ENCODE results near the gene RAD51AP1.

RAD51AP1 gene

GRCh38 chr12:4552191-4552590 is 13.5 kb downstream of the RAD51AP1 start:
- DNase-seq = no peak

GRCh38 chr12:4553943-4554342 is 15.3 kb downstream of the RAD51AP1 start:
- DNase-seq = no peak

GRCh38 chr12:4555804-4556203 is 17.1 kb downstream of the RAD51AP1 start:
- no peak for DNase-seq

- DNase-seq = no peak
These were observed 18.2 kb downstream of the RAD51AP1 start for GRCh38 chr12:4556735-4557530.

- DNase-seq = no peak
These were observed 18.9 kb downstream of the RAD51AP1 start for GRCh38 chr12:4557586-4557985.

- no peak for DNase-seq
These were observed 19.5 kb downstream of the RAD51AP1 start for GRCh38 chr12:4558171-4558570.

GRCh38 chr12:4562034-4562657 is 23.5 kb downstream of the RAD51AP1 start, which contains the start of gene DYRK4:
Gene DYRK4 (plus strand): TSS chr12:4562208. CDS start chr12:4562246, 38 bp downstream.
- DNase-seq = no peak

GRCh38 chr12:4563336-4563735 is 24.6 kb downstream of the RAD51AP1 start:
- no peak for DNase-seq

GRCh38 chr12:4564818-4565217 is 26.1 kb downstream of the RAD51AP1 start:
- no peak for DNase-seq

- DNase-seq = no peak
These were observed 27.8 kb downstream of the RAD51AP1 start for GRCh38 chr12:4566474-4566873.

- DNase-seq = no peak
These were observed 28.6 kb downstream of the RAD51AP1 start for GRCh38 chr12:4567073-4567881.

GRCh38 chr12:4569261-4569660 is 30.6 kb downstream of the RAD51AP1 start:
- no peak for DNase-seq

GRCh38 chr12:4572680-4573079 is 34.0 kb downstream of the RAD51AP1 start:
- no peak for DNase-seq

- no peak for DNase-seq
These were observed 40.8 kb downstream of the RAD51AP1 start for GRCh38 chr12:4579305-4580102.

- no peak for DNase-seq
These were observed 41.6 kb downstream of the RAD51AP1 start for GRCh38 chr12:4580281-4580688.

- no peak for DNase-seq
These were observed 45.6 kb downstream of the RAD51AP1 start for GRCh38 chr12:4584281-4584680.

GRCh38 chr12:4584896-4585295 is 46.2 kb downstream of the RAD51AP1 start:
- no peak for DNase-seq

GRCh38 chr12:4586500-4586899 is 47.8 kb downstream of the RAD51AP1 start:
- no peak for DNase-seq

- DNase-seq = no peak
These were observed 48.4 kb downstream of the RAD51AP1 start for GRCh38 chr12:4587108-4587507.

- no peak for DNase-seq
These were observed 50.2 kb downstream of the RAD51AP1 start for GRCh38 chr12:4588916-4589315.

GRCh38 chr12:4589941-4590340 is 51.3 kb downstream of the RAD51AP1 start:
- DNase-seq = no peak

GRCh38 chr12:4591180-4591687 is 52.5 kb downstream of the RAD51AP1 start:
- no peak for DNase-seq
